Smooth muscle cell (in vitro differentiated cells): ENCODE measurements around the gene DCLRE1A. TPM values are rescaled to one million over a fixed set of nuclear protein-coding genes. Genes with fewer than 3 reads are reported as not detected.

Source experiments
- DNase-seq: peaks from one replicate; lab custom pipeline; 2025; ENCODE audit not compliant: unreplicated experiment; lab: John Stamatoyannopoulos, UW
- H2AFZ ChIP-seq: fragments of 200-600 bp; sonication (generic); 2 replicates; pipeline ENCODE4 v1.6.0; 2016; ENCODE audit warnings: antibody characterized with exemption, low read depth, mild to moderate bottlenecking
- H3F3A ChIP-seq: fragments of 200-600 bp; sonication (generic); 2 replicates; pipeline ENCODE4 v1.6.0; 2017; ENCODE audit warnings: antibody characterized with exemption, low read depth
- H3K27ac ChIP-seq: fragments of 200-600 bp; sonication (generic); 2 replicates; pipeline ENCODE4 v1.5.1; 2016; ENCODE audit warnings: low read depth, mild to moderate bottlenecking
- H3K27me3 ChIP-seq: fragments of 200-600 bp; sonication (generic); 2 replicates; pipeline ENCODE4 v1.6.1; 2016; ENCODE audit warnings: low read depth, mild to moderate bottlenecking
- H3K36me3 ChIP-seq: fragments of 200-600 bp; sonication (generic); 2 replicates; pipeline ENCODE4 v1.5.1; 2016; ENCODE audit warnings: low read depth
- H3K4me1 ChIP-seq: fragments of 200-600 bp; sonication (generic); 2 replicates; pipeline ENCODE4 v1.5.1; 2016; ENCODE audit warnings: low read depth
- H3K4me2 ChIP-seq: fragments of 200-600 bp; sonication (generic); 2 replicates; pipeline ENCODE4 v1.6.0; 2016; ENCODE audit warnings: mild to moderate bottlenecking
- H3K4me3 ChIP-seq: fragments of 200-600 bp; sonication (generic); 2 replicates; pipeline ENCODE4 v1.5.1; 2016; ENCODE audit warnings: mild to moderate bottlenecking
- H3K79me2 ChIP-seq: fragments of 200-600 bp; sonication (generic); 2 replicates; pipeline ENCODE4 v1.6.0; 2016; ENCODE audit warnings: low read depth, mild to moderate bottlenecking
- H3K9ac ChIP-seq: fragments of 200-600 bp; sonication (generic); 2 replicates; pipeline ENCODE4 v1.6.0; 2016; ENCODE audit warnings: low read depth
- H3K9me3 ChIP-seq: fragments of 200-600 bp; sonication (generic); replicated peaks from 2 replicates; pipeline ENCODE4 v1.5.1; 2016; ENCODE audit warnings: low read depth
- H4K20me1 ChIP-seq: fragments of 200-600 bp; sonication (generic); 2 replicates; pipeline ENCODE4 v1.6.0; 2016; ENCODE audit warnings: low read depth
- WGBS: methylation state at CpG from one replicate; pipeline ENCODE4 v1.1.7; 2016; ENCODE audit warnings: low lambda C conversion rate; 5-methylcytosine and 5-hydroxymethylcytosine counted together
- polyA plus RNA-seq: library from polyadenylated mRNA; unstranded; fragments of >200 nt; fragmentation: Nextera tagmentation; extraction: Ambion mirVana; gene quantifications from 2 replicates; pipeline ENCODE4 v1.2.1, GENCODE V29; 2016
- total RNA-seq: library from RNA; depleted of rRNA; stranded (reverse); fragments of >200 nt; gene quantifications from 2 replicates; pipeline ENCODE4 v1.2.3, GENCODE V29; 2014
- TF ChIP-seq, protein P1 (sequence below): fragments of 200-600 bp; sonication (generic); IDR thresholded peaks from 2 replicates; pipeline ENCODE4 v1.5.1; 2017; ENCODE audit warnings: borderline replicate concordance, mild to moderate bottlenecking, antibody characterized with exemption; ENCODE audit not compliant: insufficient read depth, poor library complexity, severe bottlenecking

DCLRE1A gene
- total and polyA plus RNA-seq, 2 experiments from 2014 or later: 2.4 to 3.8 TPM

DNA sequence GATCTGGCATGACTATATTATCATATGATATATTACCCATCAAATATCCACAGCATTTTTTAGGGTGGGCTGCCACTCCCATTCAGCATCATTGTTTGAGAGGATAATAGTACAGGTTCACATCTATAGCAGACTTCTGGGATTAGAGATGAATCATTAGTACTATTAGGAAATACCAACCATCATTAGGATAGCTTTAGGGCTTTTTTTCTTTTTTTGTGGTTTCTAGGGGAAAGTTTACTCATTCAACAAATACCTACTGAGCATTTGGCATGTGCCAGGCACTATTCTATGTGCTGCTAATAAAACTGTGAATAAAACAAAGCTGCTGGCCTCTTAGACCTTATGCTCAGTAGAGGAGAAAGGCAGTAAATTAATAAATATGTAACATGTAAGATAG, 41.1 kb upstream of the DCLRE1A start:
- Histone ChIP-seq H3K9me3 (no peaks in the 10 kb centered on the region), H3K36me3 (no peaks in the 10 kb centered on the region), H2AFZ (no peak overlapping the region), H3K4me3 (no peak overlapping the region), H3F3A (no peaks in the 10 kb centered on the region), H3K79me2 (no peaks in the 10 kb centered on the region), H3K4me1 (no peaks in the 10 kb centered on the region), H3K27me3 (no peaks in the 10 kb centered on the region), H3K27ac (no peak overlapping the region), H3K4me2 (no peak overlapping the region), H4K20me1 (peaks cover 11% of the 10 kb centered on the region), H3K9ac (no peak overlapping the region)
- TF ChIP-seq, protein P1, sequence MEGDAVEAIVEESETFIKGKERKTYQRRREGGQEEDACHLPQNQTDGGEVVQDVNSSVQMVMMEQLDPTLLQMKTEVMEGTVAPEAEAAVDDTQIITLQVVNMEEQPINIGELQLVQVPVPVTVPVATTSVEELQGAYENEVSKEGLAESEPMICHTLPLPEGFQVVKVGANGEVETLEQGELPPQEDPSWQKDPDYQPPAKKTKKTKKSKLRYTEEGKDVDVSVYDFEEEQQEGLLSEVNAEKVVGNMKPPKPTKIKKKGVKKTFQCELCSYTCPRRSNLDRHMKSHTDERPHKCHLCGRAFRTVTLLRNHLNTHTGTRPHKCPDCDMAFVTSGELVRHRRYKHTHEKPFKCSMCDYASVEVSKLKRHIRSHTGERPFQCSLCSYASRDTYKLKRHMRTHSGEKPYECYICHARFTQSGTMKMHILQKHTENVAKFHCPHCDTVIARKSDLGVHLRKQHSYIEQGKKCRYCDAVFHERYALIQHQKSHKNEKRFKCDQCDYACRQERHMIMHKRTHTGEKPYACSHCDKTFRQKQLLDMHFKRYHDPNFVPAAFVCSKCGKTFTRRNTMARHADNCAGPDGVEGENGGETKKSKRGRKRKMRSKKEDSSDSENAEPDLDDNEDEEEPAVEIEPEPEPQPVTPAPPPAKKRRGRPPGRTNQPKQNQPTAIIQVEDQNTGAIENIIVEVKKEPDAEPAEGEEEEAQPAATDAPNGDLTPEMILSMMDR: no peak
- DNase-seq: no peak

GRCh38 chr10:113894581-113894980, 40.7 kb upstream of the DCLRE1A start:
- Histone ChIP-seq H3K36me3 (peaks cover 3% of the 10 kb centered on the region), H3K4me2 (no peak overlapping the region), H3K79me2 (no peaks in the 10 kb centered on the region), H3K4me1 (no peaks in the 10 kb centered on the region), H3K27ac (no peak overlapping the region), H3K4me3 (no peak overlapping the region), H4K20me1 (peaks cover 14% of the 10 kb centered on the region), H3F3A (no peaks in the 10 kb centered on the region), H3K27me3 (no peaks in the 10 kb centered on the region), H2AFZ (no peak overlapping the region), H3K9me3 (no peaks in the 10 kb centered on the region), H3K9ac (no peak overlapping the region)
- WGBS: 94% methylated on average over 1 of the region's 1 CpG
- TF ChIP-seq, protein P1: no peak
- no peak for DNase-seq

DNA sequence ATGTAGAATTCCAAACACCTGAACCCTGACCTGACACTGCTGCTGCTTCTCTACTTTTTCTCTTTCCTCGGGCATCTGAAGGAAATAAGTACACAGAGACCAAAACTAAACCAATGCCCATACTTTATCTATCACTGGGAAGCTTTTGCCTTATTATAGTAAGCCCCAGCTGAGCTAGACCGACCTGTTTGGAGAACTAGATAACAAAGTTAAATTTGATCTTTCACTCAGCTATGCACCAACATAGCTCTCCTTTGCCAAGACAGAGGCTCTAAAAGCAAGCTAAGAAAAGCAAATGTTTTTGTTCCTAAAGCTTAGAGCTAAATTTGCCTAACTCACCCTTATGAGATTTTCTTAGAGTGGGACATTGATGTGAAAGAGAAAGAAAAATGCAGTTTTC, 39.7 kb upstream of the DCLRE1A start:
- no peaks in the 10 kb centered on the region for H3F3A ChIP-seq
- H3K79me2 ChIP-seq: no peaks in the 10 kb centered on the region
- H3K9ac ChIP-seq: no peak overlapping the region
- TF ChIP-seq, protein P1: no peak
- no peak overlapping the region for H3K4me2 ChIP-seq
- H3K4me1 ChIP-seq: no peaks in the 10 kb centered on the region
- DNase-seq: no peak
- 89% methylated on average over 2 of the region's 2 CpGs for WGBS
- peaks cover 15% of the 10 kb centered on the region for H4K20me1 ChIP-seq
- no peaks in the 10 kb centered on the region for H3K9me3 ChIP-seq
- H2AFZ ChIP-seq: no peak overlapping the region
- H3K36me3 ChIP-seq: peaks cover 3% of the 10 kb centered on the region
- no peak overlapping the region for H3K4me3 ChIP-seq
- no peaks in the 10 kb centered on the region for H3K27me3 ChIP-seq
- no peak overlapping the region for H3K27ac ChIP-seq

DNA sequence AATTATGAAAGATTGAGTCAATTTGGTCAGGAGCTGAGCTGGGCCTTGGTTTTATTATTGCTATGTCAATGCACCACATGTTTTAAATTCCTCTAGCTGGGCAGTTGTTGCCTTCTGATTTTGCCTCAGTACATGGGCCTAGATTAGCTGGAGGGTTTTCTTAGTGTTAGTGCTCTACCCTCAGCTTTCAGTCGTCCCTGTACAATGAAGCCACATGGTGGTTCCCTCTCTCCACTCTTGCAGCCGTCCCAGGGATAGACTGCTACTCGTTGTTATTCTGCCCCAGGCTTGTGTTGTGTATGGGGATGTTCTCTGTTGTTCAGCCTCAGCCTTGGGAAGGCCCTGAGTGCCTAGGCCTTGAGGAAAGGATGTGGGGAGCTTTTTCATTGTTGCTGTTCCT, 37.6 kb upstream of the DCLRE1A start:
- H3K27ac ChIP-seq: no peak overlapping the region
- WGBS: 72% methylated on average over 3 of the region's 3 CpGs

More for the DNA sequence above, 37.6 kb upstream of the DCLRE1A start:
- H3K9me3 ChIP-seq: no peaks in the 10 kb centered on the region
- no peak overlapping the region for H3K9ac ChIP-seq
- TF ChIP-seq, protein P1: no peak
- H2AFZ ChIP-seq: no peak overlapping the region
- no peaks in the 10 kb centered on the region for H3K4me1 ChIP-seq
- H3K4me2 ChIP-seq: no peak overlapping the region
- DNase-seq: no peak
- no peaks in the 10 kb centered on the region for H3F3A ChIP-seq
- H3K27me3 ChIP-seq: no peaks in the 10 kb centered on the region
- H3K36me3 ChIP-seq: peaks cover 6% of the 10 kb centered on the region
- H3K79me2 ChIP-seq: no peaks in the 10 kb centered on the region
- peaks cover 15% of the 10 kb centered on the region for H4K20me1 ChIP-seq
- H3K4me3 ChIP-seq: no peak overlapping the region
